HCT116 (cell line): Measurements from ENCODE around the gene MELTF.

Source experiments
- CEBPB ChIP-seq: IDR thresholded peaks from 2 replicates; pipeline ENCODE4 v1.6.1; 2012; ENCODE audit warnings: low read depth
- CTCF ChIP-seq, 3 experiments: fragments of 200-600 bp in 1 of 3; sonication (generic) in 1 of 3; IDR thresholded peaks in 2 of 3; conservative IDR thresholded peaks in 1 of 3; 2 replicates each; pipeline ENCODE4 v1.5.1; 2012 to 2017; ENCODE audit warnings: low read depth in 2 of 3, low read length in 2 of 3, antibody characterized with exemption in 1 of 3, borderline replicate concordance in 1 of 3, control low read depth in 1 of 3, mild to moderate bottlenecking in 1 of 3, mixed read lengths in 1 of 3, mixed run types in 1 of 3, moderate library complexity in 1 of 3; ENCODE audit not compliant: insufficient read depth in 1 of 3
- EZH2 ChIP-seq: fragments of 200-600 bp; sonication (generic); IDR thresholded peaks from 2 replicates; pipeline ENCODE4 v1.6.1; 2017; ENCODE audit warnings: antibody characterized with exemption, mixed run types
- POLR2A ChIP-seq: IDR thresholded peaks from 2 replicates; pipeline ENCODE4 v1.7.0; 2011; ENCODE audit warnings: borderline replicate concordance; ENCODE audit not compliant: insufficient read depth, insufficient read length; ENCODE audit errors: extremely low read depth
- REST ChIP-seq: IDR thresholded peaks from 2 replicates; pipeline ENCODE4 v1.6.1; 2012; ENCODE audit warnings: low read depth
- SIN3A ChIP-seq: IDR thresholded peaks from 2 replicates; pipeline ENCODE4 v1.6.1; 2012; ENCODE audit warnings: low read depth

- TF ChIP-seq EZH2, result no peak
- no peak for TF ChIP-seq CTCF (IDR thresholded peaks at IDR 0.05 in 2 of 3, conservative IDR thresholded peaks at IDR 0.05 in 1 of 3; ENCODE audit: borderline replicate concordance in 1 of 3, insufficient read depth in 1 of 3, low read depth in 2 of 3, low read length in 2 of 3)
- no peak for TF ChIP-seq POLR2A
- TF ChIP-seq SIN3A, result no peak
- no peak for TF ChIP-seq CEBPB
- TF ChIP-seq REST, result no peak
Observed at GRCh38 chr3:196997311-196997710, 32.3 kb downstream of the MELTF start.
